GM12891 (cell line): ENCODE results near the gene ZNF346.

ENCODE experiments used
- POLR2A ChIP-seq: IDR thresholded peaks from 2 replicates; pipeline ENCODE4 v1.6.1; 2011; ENCODE audit warnings: low read depth, low read length, control low read depth
- POLR2AphosphoS5 ChIP-seq: IDR thresholded peaks from 2 replicates; pipeline ENCODE4 v1.6.1; 2011; ENCODE audit warnings: low read depth, low read length, control low read depth
- POU2F2 ChIP-seq: IDR thresholded peaks from 2 replicates; pipeline ENCODE4 v1.6.1; 2011; ENCODE audit warnings: low read depth, mild to moderate bottlenecking, control low read depth, low read length, moderate library complexity
- TAF1 ChIP-seq: IDR thresholded peaks from 2 replicates; pipeline ENCODE4 v1.6.1; 2011; ENCODE audit warnings: low read depth, low read length, control low read depth

DNA sequence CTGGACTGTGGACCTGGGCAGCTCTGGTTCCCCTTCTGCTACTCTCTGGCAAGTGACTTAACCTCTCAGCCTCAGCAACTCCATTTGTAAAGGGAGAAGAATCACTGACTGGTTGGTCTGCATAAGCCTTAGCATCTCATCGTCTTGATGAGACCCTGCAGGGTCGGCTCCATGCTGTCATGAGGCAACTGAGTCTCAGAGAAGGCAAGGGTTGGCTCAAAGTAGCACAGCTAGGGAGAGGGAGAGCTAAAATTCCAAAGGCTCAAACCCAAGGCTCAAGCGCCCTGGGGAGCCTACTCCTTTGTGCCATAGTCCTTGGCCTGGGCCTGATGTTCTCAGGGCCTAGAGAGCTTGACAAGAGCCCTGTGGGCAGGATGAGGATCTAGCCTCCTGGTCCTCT is 68.7 kb downstream of the ZNF346 start:
- TF ChIP-seq POLR2AphosphoS5 (no peak), POLR2A (no peak), TAF1 (no peak), POU2F2 (no peak)
